GM21717 (cell line): Measurements from ENCODE around the gene STK17B.

Experiments used
- ATAC-seq: cut with Tn5 transposase; IDR thresholded peaks from one replicate; pipeline ENCODE4 v1.9.1; 2021; ENCODE audit warnings: mild to moderate bottlenecking, moderate library complexity; ENCODE audit not compliant: unreplicated experiment

The STK17B gene

GRCh38 chr2:196184921-196185320 lies 13.5 kb upstream of the STK17B start:
- ATAC-seq: no peak

GRCh38 chr2:196183528-196184231 lies 12.3 kb upstream of the STK17B start:
- no peak for ATAC-seq

GRCh38 chr2:196183172-196183473 lies 11.7 kb upstream of the STK17B start:
- peak; percentile 39 for ATAC-seq

GRCh38 chr2:196182439-196183171 lies 11.2 kb upstream of the STK17B start:
- peak; percentile 86 for ATAC-seq

GRCh38 chr2:196181484-196181883 lies 10.1 kb upstream of the STK17B start:
- ATAC-seq: no peak

- ATAC-seq: no peak
Measured at GRCh38 chr2:196177124-196177523, 5.7 kb upstream of the STK17B start.

GRCh38 chr2:196176142-196176738 lies 4.9 kb upstream of the STK17B start:
- peak; percentile 71 for ATAC-seq

GRCh38 chr2:196174404-196174803 lies 3.0 kb upstream of the STK17B start:
- ATAC-seq: no peak

GRCh38 chr2:196173505-196173904 lies 2.1 kb upstream of the STK17B start:
- ATAC-seq: no peak

- no peak for ATAC-seq
Measured at GRCh38 chr2:196172951-196173350, 1.6 kb upstream of the STK17B start.

- ATAC-seq: no peak
Measured at GRCh38 chr2:196171946-196172345, 568 bp upstream of the STK17B start.

GRCh38 chr2:196170606-196171247 lies 651 bp downstream of the STK17B start:
- ATAC-seq: peak; percentile 11

GRCh38 chr2:196170213-196170605 lies 1.2 kb downstream of the STK17B start:
- ATAC-seq: peak; percentile 32

GRCh38 chr2:196169516-196169915 lies 1.9 kb downstream of the STK17B start:
- ATAC-seq: no peak

- ATAC-seq: no peak
Measured at GRCh38 chr2:196168181-196168580, 3.2 kb downstream of the STK17B start.

GRCh38 chr2:196167666-196168065 lies 3.7 kb downstream of the STK17B start:
- ATAC-seq: no peak

- ATAC-seq: no peak
Measured at GRCh38 chr2:196166876-196167275, 4.5 kb downstream of the STK17B start.

GRCh38 chr2:196165016-196165415 lies 6.4 kb downstream of the STK17B start:
- ATAC-seq: no peak

- ATAC-seq: no peak
Measured at GRCh38 chr2:196163285-196163684, 8.1 kb downstream of the STK17B start.

- ATAC-seq: no peak
Measured at GRCh38 chr2:196162586-196163175, 8.7 kb downstream of the STK17B start.

GRCh38 chr2:196160946-196161345 lies 10.4 kb downstream of the STK17B start:
- ATAC-seq: no peak
